GM18867 (cell line): ENCODE results near the gene BICC1.

ENCODE experiments used
- ATAC-seq: cut with Tn5 transposase; IDR thresholded peaks from one replicate; pipeline ENCODE4 v1.9.1; 2021; ENCODE audit warnings: mild to moderate bottlenecking, moderate library complexity; ENCODE audit not compliant: unreplicated experiment

The BICC1 gene

GRCh38 chr10:58645416-58646146, 132.9 kb downstream of the BICC1 start:
- ATAC-seq, result no peak

- no peak for ATAC-seq
Observed at GRCh38 chr10:58647376-58648112, 134.9 kb downstream of the BICC1 start.

- ATAC-seq, result no peak
Observed at GRCh38 chr10:58648131-58648530, 135.5 kb downstream of the BICC1 start.

GRCh38 chr10:58651040-58651439, 138.4 kb downstream of the BICC1 start:
- ATAC-seq, result no peak

GRCh38 chr10:58651742-58652141, 139.1 kb downstream of the BICC1 start:
- ATAC-seq, result no peak

- ATAC-seq, result no peak
Observed at GRCh38 chr10:58653139-58653538, 140.5 kb downstream of the BICC1 start.

- no peak for ATAC-seq
Observed at GRCh38 chr10:58660575-58661255, 148.0 kb downstream of the BICC1 start.

GRCh38 chr10:58661336-58661735, 148.7 kb downstream of the BICC1 start:
- ATAC-seq, result no peak

- ATAC-seq, result no peak
Observed at GRCh38 chr10:58661902-58662301, 149.2 kb downstream of the BICC1 start.

GRCh38 chr10:58662314-58662713, 149.6 kb downstream of the BICC1 start:
- ATAC-seq, result no peak

GRCh38 chr10:58665361-58665760, 152.7 kb downstream of the BICC1 start:
- ATAC-seq, result no peak

GRCh38 chr10:58666024-58666423, 153.4 kb downstream of the BICC1 start:
- no peak for ATAC-seq

- no peak for ATAC-seq
Observed at GRCh38 chr10:58667658-58668310, 155.1 kb downstream of the BICC1 start.

- no peak for ATAC-seq
Observed at GRCh38 chr10:58672845-58673244, 160.2 kb downstream of the BICC1 start.

GRCh38 chr10:58674251-58674650, 161.6 kb downstream of the BICC1 start:
- no peak for ATAC-seq

GRCh38 chr10:58675321-58675720, 162.6 kb downstream of the BICC1 start:
- no peak for ATAC-seq

GRCh38 chr10:58691528-58691927, 178.9 kb downstream of the BICC1 start:
- ATAC-seq, result no peak

- ATAC-seq, result no peak
Observed at GRCh38 chr10:58693919-58694318, 181.2 kb downstream of the BICC1 start.

GRCh38 chr10:58695022-58695421, 182.3 kb downstream of the BICC1 start:
- no peak for ATAC-seq

- no peak for ATAC-seq
Observed at GRCh38 chr10:58696736-58697135, 184.1 kb downstream of the BICC1 start.

- ATAC-seq, result no peak
Observed at GRCh38 chr10:58697691-58698090, 185.0 kb downstream of the BICC1 start.
